AG04450 (cell line): ENCODE results near the gene PIAS1. TPM values are rescaled to one million over a fixed set of nuclear protein-coding genes. Genes with fewer than 3 reads are reported as not detected.

Source experiments
- CTCF ChIA-PET: fragments of 300-600, 350-600 bp; formaldehyde crosslinking; extraction: SDS; loops from one replicate; lab custom pipeline; 2022; ENCODE audit warnings: antibody characterized with exemption, inconsistent platforms; lab: Charles Lee
- POLR2A ChIA-PET: fragments of 350-600 bp; formaldehyde crosslinking; extraction: SDS; loops from one replicate; lab custom pipeline; 2021; ENCODE audit warnings: antibody characterized with exemption, inconsistent platforms; lab: Yijun Ruan, JAX
- DNase-seq: peaks from one replicate; pipeline ENCODE4 v3.0.0-alpha.2; 2011; ENCODE audit warnings: low read depth, low spot score
- H3K27ac ChIP-seq: one replicate; pipeline ENCODE4 v1.5.1; 2012; ENCODE audit warnings: low read depth, low read length, control low read depth
- H3K27me3 ChIP-seq: one replicate; pipeline ENCODE4 v1.6.0; 2012; ENCODE audit warnings: low read length; ENCODE audit not compliant: control insufficient read depth, insufficient read depth
- H3K4me3 ChIP-seq: 2 replicates; pipeline ENCODE4 v1.5.1; 2011; ENCODE audit warnings: mild to moderate bottlenecking, low read depth, low read length, control low read depth
- H3K9me3 ChIP-seq: 2 replicates; pipeline ENCODE4 v1.5.1; 2012; ENCODE audit warnings: low read length; ENCODE audit not compliant: control insufficient read depth, insufficient read depth
- CTCF ChIP-seq: IDR thresholded peaks from 2 replicates; pipeline ENCODE4 v1.5.1; 2011; ENCODE audit warnings: low read depth, low read length, control low read depth, inconsistent platforms
- polyA plus RNA-seq: library from polyadenylated mRNA; depleted of rRNA; stranded (reverse); fragments of >200 nt; gene quantifications from 2 replicates; pipeline ENCODE4 v1.2.3, GENCODE V29; 2011

PIAS1 gene
- polyA plus RNA-seq, 1 experiment = 38.9 TPM

- peaks cover 17% of the 10 kb centered on the region for H3K27me3 ChIP-seq
- H3K4me3 ChIP-seq = no peak overlapping the region
- DNase-seq = no peak
- ChIA-PET POLR2A (no interaction called here), CTCF (no interaction called here)
- TF ChIP-seq CTCF = no peak
- H3K9me3 ChIP-seq = no peaks in the 10 kb centered on the region
- no peak overlapping the region for H3K27ac ChIP-seq
Measured at GRCh38 chr15:68028137-68028887, 25.8 kb upstream of the PIAS1 start.

GRCh38 chr15:68028888-68029207, 25.3 kb upstream of the PIAS1 start:
- CTCF ChIA-PET = no interaction called here
- H3K9me3 ChIP-seq = no peaks in the 10 kb centered on the region

GRCh38 chr15:68029959-68030358, 24.2 kb upstream of the PIAS1 start:
- ChIA-PET CTCF (interaction anchor here (0.6 kb wide), 1 partner anchor 166 kb away, joined by 3 read pairs; no protein-coding TSS in a partner anchor), POLR2A (interaction anchor here (0.6 kb wide), 2 partner anchors 25 to 122 kb away, joined by 4 read pairs; no protein-coding TSS in a partner anchor)
- no peak overlapping the region for H3K27ac ChIP-seq
- H3K9me3 ChIP-seq = no peaks in the 10 kb centered on the region
- DNase-seq = no peak
- peaks cover 23% of the 10 kb centered on the region for H3K27me3 ChIP-seq
- no peak for TF ChIP-seq CTCF
- H3K4me3 ChIP-seq = no peak overlapping the region

More at GRCh38 chr15:68028888-68029207, 25.3 kb upstream of the PIAS1 start:
- Histone ChIP-seq H3K4me3 (no peak overlapping the region), H3K27ac (no peak overlapping the region), H3K27me3 (peaks cover 22% of the 10 kb centered on the region)
- no peak for DNase-seq
- no peak for TF ChIP-seq CTCF
- POLR2A ChIA-PET = no interaction called here

- Histone ChIP-seq H3K9me3 (no peaks in the 10 kb centered on the region; the same call in 1 of the 2 replicates), H3K4me3 (no peak overlapping the region), H3K27me3 (peaks cover 30% of the 10 kb centered on the region), H3K27ac (no peak overlapping the region)
- no peak for TF ChIP-seq CTCF
- POLR2A ChIA-PET = no interaction called here
- no peak for DNase-seq
- CTCF ChIA-PET = no interaction called here
Measured at GRCh38 chr15:68031404-68031803, 22.7 kb upstream of the PIAS1 start.

GRCh38 chr15:68032672-68033071, 21.4 kb upstream of the PIAS1 start:
- Histone ChIP-seq H3K4me3 (no peak overlapping the region), H3K27me3 (peaks cover 27% of the 10 kb centered on the region), H3K9me3 (no peaks in the 10 kb centered on the region; the same call in none of the 2 replicates), H3K27ac (no peak overlapping the region)
- ChIA-PET CTCF (no interaction called here), POLR2A (no interaction called here)
- no peak for DNase-seq
- TF ChIP-seq CTCF = no peak
